K562 (cell line): ENCODE measurements around the gene KNDC1. TPM values are rescaled to one million over a fixed set of nuclear protein-coding genes. Genes with fewer than 3 reads are reported as not detected.

Experiments
- ATAC-seq: fragments of 200-7000 bp; cut with Tn5 transposase; 3 replicates; pipeline ENCODE4 v1.9.1; 2020; ENCODE audit warnings: moderate library complexity
- BruUV-seq: library from RNA; stranded (reverse); fragments of 400-500 nt; replicated peaks from 2 replicates; lab custom pipeline; 2021; lab: Mats Ljungman, UMichigan
- CTCF ChIA-PET: fragments of 300-600 bp; formaldehyde crosslinking; extraction: SDS; loops from one replicate; lab custom pipeline; 2021; ENCODE audit warnings: low intra/inter-chr PET ratio; lab: Yijun Ruan, JAX
- POLR2A ChIA-PET: fragments of 300-600, 350-650 bp; sonication (Branson Sonifier 250); formaldehyde crosslinking; extraction: SDS; loops from one replicate; lab custom pipeline; 2021; ENCODE audit warnings: antibody characterized with exemption, inconsistent platforms; lab: Yijun Ruan, JAX
- DNase-seq, 4 experiments: peaks; one replicate each; pipeline versions ENCODE4 v3.0.0 to v3.0.0-alpha.2; 2011 to 2018; ENCODE audit warnings: low spot score in 3 of 4, mixed read lengths in 3 of 4; ENCODE audit errors: extremely low read depth in 1 of 4
- FAIRE-seq: peaks from 2 replicates; lab custom pipeline; 2011; peaks lifted over from hg19 to GRCh38; lab: Jason Lieb, UNC
- H2AFZ ChIP-seq: 2 replicates; pipeline ENCODE4 v1.6.0; 2011; ENCODE audit warnings: low read depth, low read length, control low read depth, inconsistent platforms
- H3K27ac ChIP-seq: fragments of 200-600 bp; 3 replicates; pipeline ENCODE4 v1.8.0; 2011; ENCODE audit warnings: low read depth, mild to moderate bottlenecking, control low read depth, inconsistent platforms, low read length, moderate library complexity, mixed read lengths; ENCODE audit errors: extremely low read depth
- H3K27me3 ChIP-seq, 2 experiments: fragments of 300-600 bp in 1 of 2; 2 replicates in 1 of 2; 3 replicates in 1 of 2; pipeline versions ENCODE4 v1.6.0 to v1.8.0; 2011; ENCODE audit warnings: inconsistent platforms in 2 of 2, low read length in 2 of 2, mild to moderate bottlenecking in 1 of 2, mixed read lengths in 1 of 2, moderate library complexity in 1 of 2; ENCODE audit not compliant: control insufficient read depth in 2 of 2, insufficient read depth in 2 of 2
- H3K36me3 ChIP-seq: fragments of 300-600 bp; 3 replicates; pipeline ENCODE4 v1.8.0; 2011; ENCODE audit warnings: mild to moderate bottlenecking, low read length, inconsistent platforms; ENCODE audit not compliant: control insufficient read depth, insufficient read depth
- H3K4me1 ChIP-seq, 2 experiments: fragments of 200-600 bp in 1 of 2; replicated peaks in 1 of 2; 2 replicates in 1 of 2; 3 replicates in 1 of 2; pipeline versions ENCODE4 v1.5.1 to v1.8.0; 2011; ENCODE audit warnings: inconsistent platforms in 2 of 2, low read length in 2 of 2, mild to moderate bottlenecking in 1 of 2, mixed read lengths in 1 of 2, moderate library complexity in 1 of 2; ENCODE audit not compliant: control insufficient read depth in 2 of 2, insufficient read depth in 2 of 2
- H3K4me2 ChIP-seq: 2 replicates; pipeline ENCODE4 v1.6.1; 2011; ENCODE audit warnings: low read length, control low read depth, inconsistent platforms, mixed read lengths; ENCODE audit not compliant: insufficient read depth
- H3K4me3 ChIP-seq: fragments of 200-600 bp; sonication (generic), shearing (Covaris generic); 2 replicates; pipeline ENCODE4 v1.5.1; 2016; ENCODE audit warnings: control low read depth, inconsistent platforms
- H3K79me2 ChIP-seq: fragments of 200-600 bp; 3 replicates; pipeline ENCODE4 v1.8.0; 2011; ENCODE audit warnings: low read length, inconsistent platforms; ENCODE audit not compliant: control insufficient read depth, insufficient read depth
- H3K9ac ChIP-seq, 2 experiments: 2 replicates each; pipeline versions ENCODE4 v1.6.0 to v1.6.1; 2011; ENCODE audit warnings: low read depth in 2 of 2, low read length in 2 of 2, control low read depth in 1 of 2, inconsistent platforms in 1 of 2, mild to moderate bottlenecking in 1 of 2, mixed read lengths in 1 of 2; ENCODE audit not compliant: insufficient read depth in 1 of 2
- H3K9me1 ChIP-seq: one replicate; pipeline ENCODE4 v1.6.0; 2011; ENCODE audit warnings: inconsistent platforms, mild to moderate bottlenecking, low read length, moderate library complexity; ENCODE audit not compliant: control insufficient read depth, insufficient read depth
- H3K9me3 ChIP-seq: replicated peaks from 2 replicates; pipeline ENCODE4 v1.5.1; 2011; ENCODE audit warnings: low read depth, low read length, inconsistent platforms; ENCODE audit not compliant: control insufficient read depth, insufficient read depth
- H4K20me1 ChIP-seq: replicated peaks from 2 replicates; pipeline ENCODE4 v1.6.1; 2011; ENCODE audit warnings: low read length, inconsistent platforms, mixed read lengths; ENCODE audit not compliant: control insufficient read depth, insufficient read depth
- RBM25 ChIP-seq: fragments of 200-400 bp; formaldehyde crosslinking; IDR thresholded peaks from 2 replicates; pipeline ENCODE4 v1.6.1; 2018; ENCODE audit warnings: low read length, low read depth, moderate library complexity; ENCODE audit not compliant: severe bottlenecking
- ZNF407 ChIP-seq: fragments of 450-650 bp; IDR thresholded peaks from 2 replicates; pipeline ENCODE4 v1.6.1; 2016; ENCODE audit warnings: low read depth
- WGBS: fragments of 100-300 bp; shearing (Covaris generic); methylation state at CpG from one replicate; pipeline ENCODE4 v1.1.6; 2016; ENCODE audit warnings: low coverage, mixed read lengths; ENCODE audit not compliant: insufficient coverage; ENCODE audit errors: missing lambda C conversion rate; 5-methylcytosine and 5-hydroxymethylcytosine counted together
- in situ Hi-C: fragments of 300-500 bp; cut with MboI; formaldehyde crosslinking; loops from 4 replicates; pipeline ENCODE4 v1.15.0; 2018; ENCODE audit warnings: inconsistent platforms, mixed read lengths
- intact Hi-C: fragments of 100-400 bp; cut with micrococcal nuclease; formaldehyde crosslinking; loops from 2 replicates; pipeline ENCODE4 v1.14.2; 2022
- polyA plus RNA-seq, 8 experiments: library from polyadenylated mRNA; depleted of rRNA in 4 of 8; stranded (reverse) in 5 of 8; unstranded in 3 of 8; fragments of >200 nt; fragmentation: Nextera tagmentation in 2 of 8; fragmentation: Illumina TruSeq in 1 of 8; extraction: Ambion mirVana in 2 of 8; extraction: Trizol in 1 of 8; gene quantifications; 2 replicates each; pipeline versions ENCODE4 v1.2.1 to v1.2.3, GENCODE V29; 2011 to 2014; ENCODE audit warnings: inconsistent platforms in 1 of 8, missing spikeins in 1 of 8
- total RNA-seq, 7 experiments: library from RNA; depleted of rRNA in 6 of 7; stranded (reverse); fragments of >200 nt in 6 of 7; fragmentation: Illumina TruSeq in 2 of 7; extraction: Trizol in 2 of 7; gene quantifications; 2 replicates each; pipeline versions ENCODE4 v1.2.1 to v1.2.3, GENCODE V29; 2011 to 2021; ENCODE audit warnings: low replicate concordance in 1 of 7

Gene KNDC1
- total and polyA plus RNA-seq, 9 of the 15 experiments (the other 6 are each of a cell fraction or from before 2014, with no cell fraction given) = 0.07 to 0.26 (median 0.11) TPM; not detected in 6

DNA sequence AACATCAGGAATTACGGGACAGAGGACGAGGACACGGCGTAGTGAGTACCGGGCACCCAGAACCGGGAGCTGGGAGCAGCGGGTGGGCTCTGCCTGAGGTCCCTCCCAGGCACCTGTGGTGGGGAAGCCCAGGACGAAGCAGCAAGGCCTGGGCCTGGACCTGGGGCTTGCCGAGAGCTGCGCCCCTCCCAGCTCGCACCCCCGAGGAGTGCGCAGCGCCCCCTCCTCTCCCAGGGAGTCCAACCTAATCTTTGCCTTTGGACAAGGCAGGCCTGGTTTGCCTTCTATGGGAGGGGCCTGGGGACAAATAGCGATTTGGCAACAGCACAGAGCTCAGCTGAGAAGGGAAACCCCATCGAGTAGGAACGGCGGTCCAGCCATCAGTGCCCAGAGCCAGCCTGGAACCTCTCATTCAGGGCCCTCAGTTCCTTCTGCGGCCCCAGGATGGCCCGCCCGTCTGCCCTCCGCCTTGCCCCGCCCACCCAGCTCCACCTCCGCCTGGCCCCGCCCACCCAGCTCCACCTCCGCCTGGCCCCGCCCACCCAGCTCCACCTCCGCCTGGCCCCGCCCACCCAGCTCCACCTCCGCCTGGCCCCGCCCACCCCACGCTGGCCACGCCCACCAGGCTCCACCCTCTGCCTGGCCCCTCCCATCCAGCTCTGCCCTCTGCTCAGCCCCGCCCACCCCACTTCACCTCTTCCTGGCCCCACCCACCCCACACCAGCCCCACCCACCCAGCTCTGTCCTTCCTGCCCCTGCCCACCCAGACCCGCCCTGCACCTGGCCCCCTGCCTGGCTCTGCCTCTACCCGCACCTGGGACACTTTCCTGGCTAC is 32.5 kb upstream of the KNDC1 start:
- H4K20me1 ChIP-seq = no peaks in the 10 kb centered on the region
- CTCF ChIA-PET = no interaction called here
- in situ Hi-C loops (no loop called here), intact Hi-C loops (loop anchor here (1.0 kb wide), 1 partner anchor 187 kb away; no protein-coding TSS in a partner anchor)
- POLR2A ChIA-PET = interaction anchor here (0.8 kb wide), 1 partner anchor 118 kb away, joined by 4 read pairs; no protein-coding TSS in a partner anchor
- FAIRE-seq (no peak), ATAC-seq (peak; percentile 78), DNase-seq (peak; percentile 52 to 90 (median 88))
- H3K4me1 ChIP-seq = peaks cover 0 to 29% of the 10 kb centered on the region in 2 experiments; a peak in 3 of 5 replicates
- no peaks in the 10 kb centered on the region for H3K79me2 ChIP-seq
- TF ChIP-seq ZNF407 (peak; percentile 49; the same call in 1 of the 2 replicates), RBM25 (no peak)
- no peaks in the 10 kb centered on the region for H3K36me3 ChIP-seq
- peak overlapping the region; percentile 55 for H3K4me2 ChIP-seq
- H2AFZ ChIP-seq = 0 out of 2 replicates have a peak overlapping the region, but pooled peaks have one; percentile 55
- H3K9me1 ChIP-seq = no peaks in the 10 kb centered on the region
- BruUV-seq = no TSS peak
- no peaks in the 10 kb centered on the region for H3K9me3 ChIP-seq
- H3K27me3 ChIP-seq = peaks cover 0 to 20% of the 10 kb centered on the region in 2 experiments; a peak in 3 of 5 replicates
- H3K4me3 ChIP-seq = no peak overlapping the region
- 26% methylated on average over 8 of the region's 36 CpGs for WGBS
- no peak overlapping the region; a peak in 1 of 4 replicates for H3K9ac ChIP-seq
- no peak overlapping the region for H3K27ac ChIP-seq
